Transverse colon (tissue), 4 donors: ENCODE measurements around the gene BMAL1. TPM values are rescaled to one million over a fixed set of nuclear protein-coding genes. Genes with fewer than 3 reads are reported as not detected.

ENCODE experiments used
- DNase-seq: peaks from one replicate; pipeline ENCODE4 v3.0.0-alpha.2; 2019
- H3K27ac ChIP-seq, 4 donors: fragments of 200-600 bp; sonication (generic); 2 replicates each; pipeline ENCODE4 v1.5.1; 2016 to 2018; ENCODE audit warnings: inconsistent platforms in 4 of 4
- H3K27me3 ChIP-seq: fragments of 200-600 bp; sonication (generic); 2 replicates; pipeline ENCODE4 v1.5.1; 2017; ENCODE audit warnings: inconsistent platforms
- H3K36me3 ChIP-seq, 4 donors: fragments of 200-600 bp; sonication (generic); 2 replicates each; pipeline ENCODE4 v1.5.1; 2017 to 2019; ENCODE audit warnings: inconsistent platforms in 4 of 4
- H3K4me1 ChIP-seq, 4 donors: fragments of 200-600 bp; sonication (generic); 2 replicates each; pipeline ENCODE4 v1.5.1; 2017 to 2020; ENCODE audit warnings: inconsistent platforms in 4 of 4
- H3K4me3 ChIP-seq, 4 donors: fragments of 200-600 bp; sonication (generic); 1 replicate in 1 of 4; 2 replicates in 3 of 4; pipeline versions ENCODE4 v1.5.1 to v1.6.1; 2017 to 2019; ENCODE audit warnings: inconsistent platforms in 4 of 4
- H3K9me3 ChIP-seq, 2 donors: fragments of 200-600 bp; sonication (generic); 2 replicates each; pipeline ENCODE4 v1.5.1; 2017 to 2019; ENCODE audit warnings: inconsistent platforms in 2 of 2
- EP300 ChIP-seq: sonication (generic); formaldehyde crosslinking; IDR thresholded peaks from one replicate; pipeline ENCODE4 v1.6.1; 2017; ENCODE audit warnings: antibody characterized with exemption, low read depth
- POLR2A ChIP-seq: fragments of 450-650 bp; IDR thresholded peaks from one replicate; pipeline ENCODE4 v1.6.1; 2016; ENCODE audit warnings: antibody characterized with exemption, mild to moderate bottlenecking, moderate library complexity
- POLR2AphosphoS5 ChIP-seq, 3 donors: sonication (generic); formaldehyde crosslinking; IDR thresholded peaks; one replicate each; pipeline ENCODE4 v1.6.1; 2016; ENCODE audit warnings: antibody characterized with exemption in 3 of 3
- WGBS, 2 donors: methylation state at CpG; one replicate each; pipeline ENCODE4 v1.1.5; 2018; ENCODE audit warnings: low coverage in 1 of 2; 5-methylcytosine and 5-hydroxymethylcytosine counted together
- in situ Hi-C, 4 donors: fragments of 200-750 bp; cut with MboI; loops; one replicate each; pipeline versions ENCODE4 v1.15.0 to v1.15.1; 2017; ENCODE audit warnings: low sequenced_read_pairs in 3 of 4, low pct_ligation_motif_present in 1 of 4, low pct_unique_long_range_greater_than_20kb in 1 of 4
- intact Hi-C: fragments of 100-400 bp; cut with DNase I; formaldehyde crosslinking; loops from one replicate; pipeline ENCODE4 v1.15.1; 2023; ENCODE audit warnings: low total_unique reads
- total RNA-seq, 4 donors: library from RNA; depleted of rRNA; stranded (reverse); fragments of >200 nt; gene quantifications; one replicate each; pipeline ENCODE4 v1.1.0, GENCODE V29; 2016
- TF ChIP-seq, protein P1 (sequence below), 5 experiments: fragments of 200-600 bp in 3 of 5; fragments of 450-650 bp in 2 of 5; sonication (generic) in 3 of 5; IDR thresholded peaks; 1 replicate in 2 of 5; 2 replicates in 3 of 5; pipeline ENCODE4 v1.5.1; 2016 to 2017; ENCODE audit warnings: antibody characterized with exemption in 5 of 5, inconsistent platforms in 3 of 5, mild to moderate bottlenecking in 2 of 5, moderate library complexity in 1 of 5

Gene BMAL1
- total RNA-seq, 4 donors from 2014 or later, result 20.7 to 48.6 (median 30.8) TPM

- Histone ChIP-seq H3K27ac (no peak overlapping the region), H3K36me3 (no peaks in the 10 kb centered on the region), H3K27me3 (no peaks in the 10 kb centered on the region), H3K4me1 (peaks cover 0 to 14% (median 3%) of the 10 kb centered on the region in 4 donors), H3K9me3 (no peaks in the 10 kb centered on the region), H3K4me3 (no peak overlapping the region)
- intact Hi-C loops (loop anchor here (5.0 kb wide), 2 partner anchors 132 to 382 kb away; no protein-coding TSS in a partner anchor), in situ Hi-C loops (loop anchor here (5.0 to 25.0 kb wide), 6 partner anchors 107 to 382 kb away; no protein-coding TSS in a partner anchor)
- TF ChIP-seq POLR2AphosphoS5 (IDR thresholded peaks at IDR 0.05) (no peak), EP300 (no peak)
- TF ChIP-seq, protein P1, sequence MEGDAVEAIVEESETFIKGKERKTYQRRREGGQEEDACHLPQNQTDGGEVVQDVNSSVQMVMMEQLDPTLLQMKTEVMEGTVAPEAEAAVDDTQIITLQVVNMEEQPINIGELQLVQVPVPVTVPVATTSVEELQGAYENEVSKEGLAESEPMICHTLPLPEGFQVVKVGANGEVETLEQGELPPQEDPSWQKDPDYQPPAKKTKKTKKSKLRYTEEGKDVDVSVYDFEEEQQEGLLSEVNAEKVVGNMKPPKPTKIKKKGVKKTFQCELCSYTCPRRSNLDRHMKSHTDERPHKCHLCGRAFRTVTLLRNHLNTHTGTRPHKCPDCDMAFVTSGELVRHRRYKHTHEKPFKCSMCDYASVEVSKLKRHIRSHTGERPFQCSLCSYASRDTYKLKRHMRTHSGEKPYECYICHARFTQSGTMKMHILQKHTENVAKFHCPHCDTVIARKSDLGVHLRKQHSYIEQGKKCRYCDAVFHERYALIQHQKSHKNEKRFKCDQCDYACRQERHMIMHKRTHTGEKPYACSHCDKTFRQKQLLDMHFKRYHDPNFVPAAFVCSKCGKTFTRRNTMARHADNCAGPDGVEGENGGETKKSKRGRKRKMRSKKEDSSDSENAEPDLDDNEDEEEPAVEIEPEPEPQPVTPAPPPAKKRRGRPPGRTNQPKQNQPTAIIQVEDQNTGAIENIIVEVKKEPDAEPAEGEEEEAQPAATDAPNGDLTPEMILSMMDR (IDR thresholded peaks at IDR 0.05), result peak; percentile 77 to 84 (median 78)
- WGBS, 2 donors, result 67 to 72% methylated on average over 2 to 10 of the region's 10 CpGs
- peak; percentile 79 for DNase-seq
Observed at GRCh38 chr11:13343931-13344717, 66.5 kb downstream of the BMAL1 start.

DNA sequence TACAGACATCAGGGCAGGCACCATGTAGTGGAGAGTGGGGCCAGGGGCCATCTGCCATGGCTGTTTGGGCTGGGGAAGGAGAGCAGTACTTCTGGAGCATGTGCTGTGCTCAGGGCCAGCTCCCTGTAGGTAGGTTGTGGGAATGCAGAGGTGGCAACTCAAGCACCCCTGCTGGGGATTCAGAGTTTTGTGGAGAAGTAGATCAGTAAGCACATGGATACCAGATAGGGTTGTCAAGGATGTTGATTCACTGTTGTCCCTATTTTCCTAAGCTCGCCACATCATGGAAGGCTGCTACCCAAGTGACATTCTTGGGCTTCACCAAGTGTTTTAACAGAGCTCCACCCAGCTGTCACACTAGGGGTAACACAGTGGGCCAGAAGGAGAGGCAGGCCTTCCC, 67.2 kb downstream of the BMAL1 start:
- no peak for DNase-seq
- Histone ChIP-seq H3K4me3 (no peak overlapping the region), H3K27ac (no peak overlapping the region), H3K27me3 (no peaks in the 10 kb centered on the region), H3K9me3 (no peaks in the 10 kb centered on the region), H3K4me1 (peaks cover 0 to 7% (median 0%) of the 10 kb centered on the region in 4 donors), H3K36me3 (no peaks in the 10 kb centered on the region)
- in situ Hi-C loops (loop anchor here (5.0 to 25.0 kb wide), 6 partner anchors 108 to 383 kb away; no protein-coding TSS in a partner anchor), intact Hi-C loops (loop anchor here (5.0 kb wide), 2 partner anchors 133 to 383 kb away; no protein-coding TSS in a partner anchor)
- TF ChIP-seq, protein P1 (IDR thresholded peaks at IDR 0.05), result no peak
- TF ChIP-seq POLR2AphosphoS5 (IDR thresholded peaks at IDR 0.05) (no peak), EP300 (no peak), POLR2A (no peak)
- 93% methylated on average over 1 of the region's 1 CpG; no CpG with 5 or more reads in 1 of the 2 donors for WGBS, 2 donors

DNA sequence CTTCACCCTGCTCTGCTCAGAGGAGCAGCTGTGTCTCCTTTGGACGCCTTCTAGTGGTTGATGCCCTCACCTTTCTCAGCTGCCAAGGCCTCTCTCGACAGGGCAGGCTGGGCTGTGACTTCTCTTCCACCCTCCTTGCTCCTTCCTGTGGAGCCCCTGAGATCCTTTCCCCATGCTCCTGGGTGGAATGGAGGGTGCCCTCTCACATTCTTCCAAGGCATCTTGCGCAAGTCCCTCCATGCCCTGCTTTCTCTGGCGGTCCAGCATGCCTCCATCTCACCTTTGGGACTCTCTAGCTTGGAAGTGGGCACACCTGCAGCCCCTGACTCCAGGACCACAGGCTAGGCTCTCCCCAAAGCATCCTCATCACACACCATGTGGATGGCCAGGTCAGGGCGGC, 68.9 kb downstream of the BMAL1 start:
- Histone ChIP-seq H3K36me3 (no peaks in the 10 kb centered on the region), H3K27ac (no peak overlapping the region), H3K27me3 (no peaks in the 10 kb centered on the region), H3K4me3 (no peak overlapping the region), H3K4me1 (peaks cover 0 to 7% (median 0%) of the 10 kb centered on the region in 4 donors), H3K9me3 (no peaks in the 10 kb centered on the region)
- in situ Hi-C loops (loop anchor here (10.0 to 25.0 kb wide), 5 partner anchors 109 to 384 kb away; no protein-coding TSS in a partner anchor), intact Hi-C loops (no loop called here)
- DNase-seq, result no peak
- TF ChIP-seq POLR2A (no peak), EP300 (no peak), POLR2AphosphoS5 (IDR thresholded peaks at IDR 0.05) (no peak)
- TF ChIP-seq, protein P1 (IDR thresholded peaks at IDR 0.05), result no peak
- 94 to 96% methylated on average over 3 to 5 of the region's 5 CpGs for WGBS, 2 donors

DNA sequence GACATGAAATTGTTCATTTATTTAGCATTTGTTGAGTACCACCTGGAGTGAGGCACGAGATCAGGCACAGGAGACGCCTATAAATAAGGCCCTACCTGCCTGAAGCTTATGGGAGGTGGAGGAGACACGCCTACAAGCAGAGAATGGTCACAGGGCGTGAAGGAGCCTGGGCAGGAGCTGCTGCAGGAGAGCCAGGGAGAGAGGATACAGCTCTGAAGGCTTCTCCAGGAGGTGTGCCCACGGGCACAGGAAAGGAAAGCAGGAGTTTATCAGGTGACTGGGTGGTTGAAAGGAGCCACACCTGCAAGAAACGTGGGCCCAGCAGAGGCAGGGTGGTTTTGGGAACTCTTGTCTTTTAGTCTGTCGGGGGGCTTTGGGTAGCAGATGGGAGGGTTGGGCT, 70.3 kb downstream of the BMAL1 start:
- intact Hi-C loops (no loop called here), in situ Hi-C loops (loop anchor here (10.0 to 25.0 kb wide), 5 partner anchors 111 to 386 kb away; no protein-coding TSS in a partner anchor)
- WGBS, 2 donors, result 57 to 80% methylated on average over 1 to 7 of the region's 7 CpGs

More for the DNA sequence above, 70.3 kb downstream of the BMAL1 start:
- H3K27me3 ChIP-seq, result no peaks in the 10 kb centered on the region
- H3K9me3 ChIP-seq, result no peaks in the 10 kb centered on the region
- DNase-seq, result no peak
- TF ChIP-seq POLR2AphosphoS5 (IDR thresholded peaks at IDR 0.05) (no peak), POLR2A (no peak), EP300 (no peak)
- TF ChIP-seq, protein P1 (IDR thresholded peaks at IDR 0.05), result no peak
- no peaks in the 10 kb centered on the region for H3K36me3 ChIP-seq
- peaks cover 0 to 7% (median 0%) of the 10 kb centered on the region in 4 donors for H3K4me1 ChIP-seq
- no peak overlapping the region for H3K4me3 ChIP-seq
- no peak overlapping the region for H3K27ac ChIP-seq
